Stimulated activated CD4-positive, alpha-beta T cell treated with anti-CD3 and anti-CD28 coated beads, Interleukin-12 subunit alpha, Interleukin-12 subunit beta, amount 100 ng/mL, for 48 hours (primary cell): ENCODE results near the gene DNMBP.
"Not testable (repeated sequence)": the region's sequence is repeated elsewhere in the genome, so short reads cannot be mapped to it uniquely, and the experiment has no call there.

Experiments
- DNase-seq, 3 donors: peaks; one replicate each; pipeline ENCODE4 v3.0.0-alpha.2; 2020; ENCODE audit warnings: low read depth in 2 of 3, low spot score in 1 of 3

Gene DNMBP

DNA sequence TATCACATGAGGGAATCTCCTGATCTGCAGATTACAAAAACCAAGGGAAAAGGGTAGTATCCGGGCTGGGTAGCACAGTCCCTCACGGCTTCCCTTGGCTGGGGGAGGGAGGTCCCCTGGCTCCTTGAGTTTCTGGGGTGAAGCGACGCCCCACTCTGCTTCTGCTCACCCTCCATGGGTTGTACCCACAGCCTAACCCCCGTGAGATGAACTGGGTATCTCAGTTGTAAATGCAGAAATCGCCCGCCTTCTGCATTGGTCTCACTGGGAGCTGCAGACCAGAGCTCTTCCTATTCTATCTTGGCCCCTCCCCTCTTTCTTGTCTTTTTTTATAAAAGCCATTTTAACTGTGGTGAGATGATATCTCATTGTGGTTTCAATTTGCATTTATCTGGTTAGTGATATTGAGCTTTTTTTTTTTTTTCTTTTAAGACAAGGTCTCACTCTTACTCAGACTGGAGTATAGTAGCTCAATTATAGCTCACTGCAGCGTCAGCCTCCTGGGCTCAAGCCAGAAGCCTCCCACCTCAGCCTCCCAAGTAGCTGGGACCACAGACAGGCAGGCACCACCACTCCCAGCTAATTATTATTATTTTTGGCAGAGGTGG, 139.5 kb downstream of the DNMBP start:
- DNase-seq: peak; percentile 8 to 40 (median 28)

- no peak for DNase-seq
These were observed 140.1 kb downstream of the DNMBP start for GRCh38 chr10:99869581-99870122.

DNA sequence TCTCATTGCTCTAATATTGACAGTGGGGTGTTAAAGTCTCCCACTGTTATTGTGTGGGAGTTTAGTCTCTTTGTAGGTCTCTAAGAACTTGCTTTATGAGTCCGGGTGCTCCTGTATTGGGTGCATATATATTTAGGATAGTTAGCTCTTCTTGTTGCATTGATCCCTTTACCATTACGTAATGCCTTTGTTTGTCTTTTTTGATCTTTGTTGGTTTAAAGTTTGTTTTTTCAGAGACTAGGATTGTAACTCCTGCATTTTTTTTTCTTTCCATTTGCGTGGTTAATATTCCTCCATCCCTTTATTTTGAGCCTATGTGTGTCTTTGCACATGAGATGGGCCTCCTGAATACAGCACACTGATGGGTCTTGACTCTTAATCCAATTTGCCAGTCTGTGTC, 142.5 kb downstream of the DNMBP start:
- not testable (repeated sequence) for DNase-seq

GRCh38 chr10:99863535-99864240, 146.1 kb downstream of the DNMBP start:
- DNase-seq: not testable (repeated sequence)

DNA sequence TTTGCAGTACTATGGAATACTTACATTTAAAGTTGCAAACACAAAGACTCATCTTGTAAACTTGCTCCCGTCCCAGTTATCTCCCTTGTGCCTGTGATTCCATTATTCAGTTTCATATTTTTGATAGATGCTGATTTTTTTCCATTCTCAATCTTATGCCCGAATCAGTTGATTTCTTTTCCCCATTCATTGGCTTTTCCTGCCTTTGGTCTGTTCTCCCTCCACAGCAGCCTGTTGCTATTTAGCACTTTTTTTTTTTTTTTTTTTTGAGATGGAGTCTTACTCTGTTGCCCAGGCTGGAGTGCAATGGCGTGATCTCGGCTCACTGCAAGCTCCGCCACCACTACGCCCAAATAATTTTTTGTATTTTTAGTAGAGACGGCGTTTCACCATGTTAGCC, 149.3 kb downstream of the DNMBP start:
- DNase-seq: no peak

GRCh38 chr10:99859585-99859984, 150.2 kb downstream of the DNMBP start:
- DNase-seq: no peak

GRCh38 chr10:99858849-99859248, 150.9 kb downstream of the DNMBP start:
- no peak for DNase-seq

DNA sequence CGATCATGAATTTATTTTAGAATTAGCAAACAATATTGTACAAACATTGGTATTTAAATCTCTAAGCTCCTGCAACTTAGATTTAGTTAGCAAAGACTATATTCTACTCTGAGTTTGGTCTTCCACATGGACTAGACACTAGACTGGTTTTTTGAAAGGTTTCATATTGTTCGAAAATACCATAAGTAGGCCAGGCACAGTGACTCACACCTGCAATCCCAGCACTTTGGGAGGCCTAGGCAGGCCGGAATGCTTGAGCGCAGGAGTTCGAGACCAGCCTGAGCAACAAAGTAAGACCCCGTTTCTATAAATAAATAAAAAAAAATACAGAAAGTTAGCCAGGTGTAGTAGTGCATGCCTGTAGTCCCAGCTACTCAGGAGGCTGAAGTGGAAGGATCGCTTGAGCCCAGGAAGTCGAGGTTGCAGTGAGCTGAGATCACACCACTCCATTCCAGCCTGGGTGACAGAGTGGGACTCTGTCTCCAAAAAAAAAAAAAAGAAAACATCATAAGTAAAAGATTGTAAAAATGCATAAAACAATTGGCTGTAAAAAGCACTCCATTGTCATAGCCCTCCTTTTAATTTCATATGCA, 154.2 kb downstream of the DNMBP start:
- no peak for DNase-seq

DNA sequence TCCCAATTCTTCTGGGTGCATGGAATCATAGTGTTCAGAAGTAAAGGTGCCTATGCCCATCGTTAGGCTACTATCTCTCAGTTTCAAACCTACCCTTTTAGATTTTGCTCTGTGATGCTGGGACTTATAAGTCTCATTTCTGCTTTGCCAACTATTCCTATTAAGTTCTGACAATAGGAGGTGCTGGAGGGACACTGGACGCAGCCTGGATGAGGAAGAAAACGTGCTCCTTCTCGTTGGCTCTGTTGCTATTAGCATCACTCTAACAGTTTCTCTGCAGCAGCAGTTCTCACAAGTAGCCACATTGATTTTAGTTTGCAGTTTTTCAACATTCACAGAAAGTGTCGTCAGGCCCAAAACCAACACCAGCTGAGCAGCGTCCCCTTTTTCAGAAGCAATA, 154.9 kb downstream of the DNMBP start:
- no peak for DNase-seq

DNA sequence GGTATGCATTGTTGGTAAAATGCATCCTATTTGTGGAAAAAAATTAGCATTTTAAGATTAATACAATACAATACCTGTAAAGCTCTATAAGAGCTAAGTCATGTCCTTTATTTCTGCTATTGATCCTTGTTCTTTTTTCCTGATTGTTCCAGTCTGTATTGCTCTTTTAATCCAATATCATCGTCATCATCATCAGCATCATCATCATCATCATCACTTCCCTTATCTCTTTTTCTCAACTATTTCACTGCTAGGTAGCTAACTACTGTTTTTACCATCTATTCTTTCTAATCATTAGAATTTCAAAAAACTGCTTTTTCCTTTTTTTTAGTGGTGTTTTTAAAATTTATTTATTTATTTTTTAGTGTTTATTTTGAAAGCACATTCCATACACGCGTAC, 156.1 kb downstream of the DNMBP start:
- no peak for DNase-seq

- DNase-seq: no peak
These were observed 157.1 kb downstream of the DNMBP start for GRCh38 chr10:99852481-99853213.

- no peak for DNase-seq
These were observed 157.9 kb downstream of the DNMBP start for GRCh38 chr10:99851825-99852224.

DNA sequence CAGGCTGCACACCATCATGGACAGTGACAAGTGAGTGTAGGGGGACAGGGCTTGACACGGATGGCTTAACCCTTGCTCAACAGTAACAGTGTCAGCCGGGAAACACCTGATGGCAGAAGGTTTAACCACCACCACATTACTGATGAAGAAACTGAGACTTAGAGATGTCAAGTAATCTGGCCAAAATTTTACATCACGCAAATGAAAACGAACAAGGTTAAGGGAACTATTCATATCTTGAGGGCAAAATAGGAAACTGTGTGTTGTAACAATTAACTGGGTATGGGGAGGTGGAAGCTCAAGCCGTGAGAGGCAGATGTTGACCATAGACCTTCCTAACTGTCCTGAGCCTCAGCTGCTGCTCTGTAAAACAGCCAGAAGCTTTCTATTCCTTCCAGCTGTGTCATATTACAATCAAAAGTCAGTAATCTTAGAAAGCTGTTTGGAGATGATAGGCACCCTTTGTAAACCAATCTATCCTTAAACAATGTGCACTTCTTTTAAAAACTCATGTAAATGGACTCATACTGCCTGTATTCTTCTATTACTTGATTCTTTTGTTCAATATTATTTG, 158.9 kb downstream of the DNMBP start:
- no peak for DNase-seq

DNA sequence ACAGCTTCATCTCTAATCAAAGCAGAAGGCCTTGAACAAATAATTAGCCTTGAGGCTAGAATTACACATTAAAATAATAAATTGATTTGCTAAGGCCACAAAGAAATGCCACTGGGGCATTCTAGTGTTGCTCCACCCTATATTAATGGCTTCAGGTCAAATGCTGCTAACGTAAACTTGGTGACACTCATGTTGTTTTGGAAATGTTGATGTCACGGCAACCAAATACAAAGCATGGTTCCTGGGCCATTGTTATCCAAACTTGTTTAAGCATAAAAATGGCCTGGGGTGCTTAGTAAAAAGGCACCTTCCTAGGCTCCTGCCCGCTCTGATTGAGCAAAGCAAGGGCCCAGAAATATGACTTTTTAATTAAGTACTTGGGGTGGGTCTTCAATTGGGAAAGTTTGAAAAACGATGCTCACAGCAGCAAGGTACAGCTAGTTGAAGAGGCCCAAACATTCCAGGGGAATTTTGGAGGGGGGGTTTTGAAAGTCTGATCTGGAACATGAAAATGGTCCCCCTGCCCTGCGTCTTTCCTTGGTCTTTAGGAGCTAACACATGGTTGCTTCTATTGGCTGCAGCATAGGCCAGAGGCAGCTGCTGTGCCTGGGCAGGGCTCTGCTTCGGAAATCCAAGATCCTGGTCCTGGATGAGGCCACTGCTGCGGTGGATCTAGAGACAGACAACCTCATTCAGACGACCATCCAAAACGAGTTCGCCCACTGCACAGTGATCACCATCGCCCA, 159.6 kb downstream of the DNMBP start:
- DNase-seq: no peak

DNA sequence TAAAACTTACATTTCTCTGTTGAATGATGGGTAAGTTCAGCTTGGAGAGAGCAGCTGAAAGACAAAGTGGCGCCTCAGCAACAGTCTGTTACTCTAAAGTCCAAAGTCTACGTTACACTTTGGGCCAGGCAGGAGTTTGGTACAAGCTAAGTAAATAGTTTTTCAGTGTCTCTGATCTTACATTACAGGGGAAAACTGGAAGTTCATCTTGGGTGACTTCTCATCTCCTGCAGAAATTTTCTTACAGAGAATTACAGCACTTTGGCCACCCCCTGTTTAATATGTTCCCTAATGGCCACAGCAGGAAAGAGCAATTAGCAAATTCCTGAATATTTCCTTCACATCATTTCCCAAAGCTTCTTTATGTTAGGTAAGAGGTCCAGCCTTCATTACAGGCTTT, 160.2 kb downstream of the DNMBP start:
- DNase-seq: no peak

DNA sequence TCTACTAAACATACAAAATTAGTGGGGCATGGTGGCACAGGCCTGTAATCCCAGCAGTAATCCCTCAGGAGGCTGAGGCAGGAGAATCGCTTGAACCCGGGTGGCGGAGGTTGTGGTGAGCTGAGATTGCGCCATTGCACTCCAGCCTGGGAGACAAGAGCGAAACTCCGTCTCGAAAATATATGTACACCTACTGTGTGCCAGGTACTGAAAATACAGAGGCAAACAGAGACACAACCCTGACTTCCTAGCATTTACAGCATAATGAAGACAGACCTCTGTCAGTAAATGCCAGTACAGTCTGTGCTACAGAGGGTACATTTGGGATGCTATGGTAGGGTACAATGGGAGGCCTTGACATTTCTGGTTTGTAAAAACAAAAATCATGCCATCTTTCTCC, 160.7 kb downstream of the DNMBP start:
- no peak for DNase-seq

DNA sequence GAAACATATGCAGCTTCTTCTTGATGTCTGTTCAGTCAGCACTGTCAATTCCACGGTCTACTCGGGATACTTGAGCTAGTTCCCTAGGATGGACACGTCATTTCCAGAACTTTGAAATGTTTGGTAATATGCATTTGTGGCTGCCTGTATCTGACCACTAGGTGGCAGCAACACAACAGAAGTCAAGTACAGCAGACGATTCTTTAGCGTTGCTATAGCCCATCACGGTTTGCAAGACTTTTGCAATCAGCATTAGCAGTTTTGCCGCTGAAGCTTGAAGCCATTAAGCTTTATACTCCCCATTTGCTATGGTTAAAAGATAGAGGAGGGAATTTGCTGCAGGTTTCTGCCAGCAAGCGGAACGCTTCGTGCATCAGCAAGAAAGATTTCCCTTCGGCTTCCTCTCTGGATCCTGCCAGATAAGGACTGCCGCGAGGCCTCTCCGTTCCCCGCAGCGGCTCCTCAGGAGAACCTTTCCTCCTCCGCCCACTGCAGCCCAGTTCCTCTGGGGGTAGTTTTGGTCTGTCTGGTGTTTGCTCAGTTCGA, 163.8 kb downstream of the DNMBP start:
- peak; percentile 39 to 72 (median 45) for DNase-seq

- no peak for DNase-seq
These were observed 165.3 kb downstream of the DNMBP start for GRCh38 chr10:99844433-99844955.

- no peak for DNase-seq
These were observed 166.4 kb downstream of the DNMBP start for GRCh38 chr10:99843310-99843709.

DNA sequence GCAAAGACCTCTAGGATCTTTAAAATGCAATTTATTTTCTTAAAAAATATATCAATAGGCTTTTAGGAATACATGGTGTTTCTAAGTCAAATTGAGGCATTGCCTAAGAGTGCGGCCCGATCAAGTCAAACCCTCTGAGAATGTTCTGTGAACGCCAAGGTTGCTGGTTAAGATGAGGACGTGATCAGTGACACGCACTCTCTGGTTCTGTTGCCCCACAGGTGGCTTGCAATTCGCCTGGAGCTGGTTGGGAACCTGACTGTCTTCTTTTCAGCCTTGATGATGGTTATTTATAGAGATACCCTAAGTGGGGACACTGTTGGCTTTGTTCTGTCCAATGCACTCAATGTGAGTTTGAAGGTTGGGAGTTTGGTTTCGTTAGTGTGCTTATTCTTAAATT, 168.0 kb downstream of the DNMBP start:
- no peak for DNase-seq
